Measurements from ENCODE around the gene GLMN. TPM values are rescaled to one million over a fixed set of nuclear protein-coding genes. Genes with fewer than 3 reads are reported as not detected.

The GLMN gene
- 5.8 TPM for total RNA-seq
- long read RNA-seq, transcript GLMN-201 (19 exons, 1,995 nt) = major isoform, 6 of 6 reads
- long read RNA-seq, partial matches to known transcripts = 0 of 6 reads
- long read RNA-seq, other reads (novel, unspliced or antisense) = 0 of 6 reads

GRCh38 chr1:92298573-92299476 lies at the start of gene GLMN, which contains the start of gene RPAP2:
TSS of gene GLMN (minus strand) at chr1:92298987. CDS start at chr1:92297999, 988 bp downstream.
TSS of gene RPAP2 (plus strand) at chr1:92299059. CDS start at chr1:92299074, 15 bp downstream.
- Histone ChIP-seq H3K9me3 (no peaks in the 10 kb centered on the region), H3K27ac (peak within 1 kb of the TSS; percentile 85), H3K27me3 (no peaks in the 10 kb centered on the region), H3K36me3 (peaks cover 25% of the 10 kb centered on the region), H3K4me1 (peaks cover 18% of the 10 kb centered on the region), H3K4me3 (peak within 1 kb of the TSS; percentile 85)
- DNase-seq (peak; percentile 93), ATAC-seq (peak; percentile 100)
- no peak for TF ChIP-seq CTCF (IDR thresholded peaks at IDR 0.05)
- intact Hi-C loops (cut with DNase I) = no loop called here

- peaks cover 16% of the 10 kb centered on the region for H3K36me3 ChIP-seq
- H3K4me1 ChIP-seq = no peaks in the 10 kb centered on the region
- DNase-seq (no peak), ATAC-seq (no peak)
- no peak overlapping the region for H3K27ac ChIP-seq
- no peak overlapping the region for H3K4me3 ChIP-seq
- TF ChIP-seq CTCF (IDR thresholded peaks at IDR 0.05) = no peak
- intact Hi-C loops (cut with DNase I) = no loop called here
- H3K9me3 ChIP-seq = no peaks in the 10 kb centered on the region
- H3K27me3 ChIP-seq = no peaks in the 10 kb centered on the region
Measured at GRCh38 chr1:92346866-92347640, 48.3 kb upstream of the GLMN start.

- no peaks in the 10 kb centered on the region for H3K4me1 ChIP-seq
- no peaks in the 10 kb centered on the region for H3K27me3 ChIP-seq
- no peaks in the 10 kb centered on the region for H3K9me3 ChIP-seq
- ATAC-seq = no peak
- DNase-seq = no peak
- no peak overlapping the region for H3K4me3 ChIP-seq
- TF ChIP-seq CTCF (IDR thresholded peaks at IDR 0.05) = no peak
- H3K36me3 ChIP-seq = peaks cover 16% of the 10 kb centered on the region
- no peak overlapping the region for H3K27ac ChIP-seq
- intact Hi-C loops (cut with DNase I) = no loop called here
Measured at GRCh38 chr1:92343061-92343460, 44.3 kb upstream of the GLMN start.

GRCh38 chr1:92342401-92342800 lies 43.6 kb upstream of the GLMN start:
- peaks cover 19% of the 10 kb centered on the region for H3K36me3 ChIP-seq
- no peak for TF ChIP-seq CTCF (IDR thresholded peaks at IDR 0.05)
- no peaks in the 10 kb centered on the region for H3K4me1 ChIP-seq
- no peak overlapping the region for H3K4me3 ChIP-seq
- no peaks in the 10 kb centered on the region for H3K9me3 ChIP-seq
- intact Hi-C loops (cut with DNase I) = no loop called here
- ATAC-seq (no peak), DNase-seq (no peak)
- H3K27me3 ChIP-seq = no peaks in the 10 kb centered on the region
- H3K27ac ChIP-seq = no peak overlapping the region

GRCh38 chr1:92340154-92340553 lies 41.4 kb upstream of the GLMN start:
- no peak overlapping the region for H3K27ac ChIP-seq
- intact Hi-C loops (cut with DNase I) = no loop called here
- no peaks in the 10 kb centered on the region for H3K27me3 ChIP-seq
- H3K4me1 ChIP-seq = no peaks in the 10 kb centered on the region
- no peak for TF ChIP-seq CTCF (IDR thresholded peaks at IDR 0.05)
- ATAC-seq = no peak
- DNase-seq = no peak
- peaks cover 29% of the 10 kb centered on the region for H3K36me3 ChIP-seq
- H3K4me3 ChIP-seq = no peak overlapping the region
- H3K9me3 ChIP-seq = no peaks in the 10 kb centered on the region
